ENCODE measurements around the gene EFHD1. TPM values are rescaled to one million over a fixed set of nuclear protein-coding genes. Genes with fewer than 3 reads are reported as not detected.
"Not testable (repeated sequence)": the region's sequence is repeated elsewhere in the genome, so short reads cannot be mapped to it uniquely, and the experiment has no call there.

Gene EFHD1
- total RNA-seq, 1 donor from 2014 or later = 5.6 TPM

GRCh38 chr2:232680006-232680405, 46.6 kb downstream of the EFHD1 start:
- H3K27me3 Mint-ChIP-seq (ENCODE audit: low read depth) = no peaks in the 10 kb centered on the region
- DNase-seq (ENCODE audit: low spot score in 2 of 2, unreplicated experiment in 2 of 2) = no peak
- H3K4me1 Mint-ChIP-seq = no peaks in the 10 kb centered on the region
- no peaks in the 10 kb centered on the region for H3K9me3 Mint-ChIP-seq
- no peak overlapping the region for H3K4me3 Mint-ChIP-seq
- H3K36me3 Mint-ChIP-seq = peaks cover 1% of the 10 kb centered on the region
- TF ChIP-seq CTCF (IDR thresholded peaks at IDR 0.05; ENCODE audit: unreplicated experiment) = no peak
- H3K27ac Mint-ChIP-seq = no peak overlapping the region

GRCh38 chr2:232681527-232681926, 48.1 kb downstream of the EFHD1 start:
- Mint-ChIP-seq H3K4me1 (no peaks in the 10 kb centered on the region), H3K27ac (no peak overlapping the region), H3K36me3 (no peaks in the 10 kb centered on the region), H3K9me3 (no peaks in the 10 kb centered on the region), H3K4me3 (no peak overlapping the region), H3K27me3 (ENCODE audit: low read depth) (no peaks in the 10 kb centered on the region)
- no peak for TF ChIP-seq CTCF (IDR thresholded peaks at IDR 0.05; ENCODE audit: unreplicated experiment)
- no peak for DNase-seq (ENCODE audit: low spot score in 2 of 2, unreplicated experiment in 2 of 2)

GRCh38 chr2:232683368-232683767, 50.0 kb downstream of the EFHD1 start:
- H3K27ac Mint-ChIP-seq = no peak overlapping the region
- H3K36me3 Mint-ChIP-seq = no peaks in the 10 kb centered on the region
- no peak for DNase-seq (ENCODE audit: low spot score in 2 of 2, unreplicated experiment in 2 of 2)
- H3K4me1 Mint-ChIP-seq = no peaks in the 10 kb centered on the region
- no peak for TF ChIP-seq CTCF (IDR thresholded peaks at IDR 0.05; ENCODE audit: unreplicated experiment)
- no peak overlapping the region for H3K4me3 Mint-ChIP-seq
- no peaks in the 10 kb centered on the region for H3K27me3 Mint-ChIP-seq (ENCODE audit: low read depth)
- H3K9me3 Mint-ChIP-seq = no peaks in the 10 kb centered on the region

- not testable (repeated sequence) for H3K4me1 Mint-ChIP-seq; DNase-seq (ENCODE audit: low spot score in 2 of 2, unreplicated experiment in 2 of 2); H3K27me3 Mint-ChIP-seq (ENCODE audit: low read depth); H3K27ac Mint-ChIP-seq; H3K9me3 Mint-ChIP-seq; H3K4me3 Mint-ChIP-seq; H3K36me3 Mint-ChIP-seq
Observed at GRCh38 chr2:232685391-232685790, 52.0 kb downstream of the EFHD1 start.

GRCh38 chr2:232687382-232688160, 54.2 kb downstream of the EFHD1 start:
- no peak for DNase-seq (ENCODE audit: low spot score in 2 of 2, unreplicated experiment in 2 of 2)
- Mint-ChIP-seq H3K36me3 (no peaks in the 10 kb centered on the region), H3K27ac (no peak overlapping the region), H3K27me3 (ENCODE audit: low read depth) (no peaks in the 10 kb centered on the region), H3K9me3 (no peaks in the 10 kb centered on the region), H3K4me3 (no peak overlapping the region), H3K4me1 (peaks cover 7% of the 10 kb centered on the region)
- TF ChIP-seq CTCF (IDR thresholded peaks at IDR 0.05; ENCODE audit: unreplicated experiment) = no peak

- H3K27me3 Mint-ChIP-seq (ENCODE audit: low read depth) = no peaks in the 10 kb centered on the region
- H3K27ac Mint-ChIP-seq = no peak overlapping the region
- DNase-seq (ENCODE audit: low spot score in 2 of 2, unreplicated experiment in 2 of 2) = no peak
- H3K9me3 Mint-ChIP-seq = no peaks in the 10 kb centered on the region
- H3K4me3 Mint-ChIP-seq = no peak overlapping the region
- peaks cover 7% of the 10 kb centered on the region for H3K4me1 Mint-ChIP-seq
- no peaks in the 10 kb centered on the region for H3K36me3 Mint-ChIP-seq
- TF ChIP-seq CTCF (IDR thresholded peaks at IDR 0.05; ENCODE audit: unreplicated experiment) = no peak
Observed at GRCh38 chr2:232688201-232688600, 54.8 kb downstream of the EFHD1 start.

All from mesothelial cell of epicardium (in vitro differentiated cells).